Thyroid gland (tissue), 4 donors: ENCODE data around the gene RNF175. TPM values are rescaled to one million over a fixed set of nuclear protein-coding genes. Genes with fewer than 3 reads are reported as not detected.

ENCODE experiments used
- DNase-seq, 2 donors: peaks; one replicate each; pipeline ENCODE4 v3.0.0-alpha.2; 2019
- H3K27ac ChIP-seq, 3 donors: fragments of 200-600 bp; sonication (generic); 1 replicate in 2 of 3; 2 replicates in 1 of 3; pipeline ENCODE4 v1.5.1; 2016 to 2019; ENCODE audit warnings: mild to moderate bottlenecking in 1 of 3, moderate library complexity in 1 of 3
- H3K27me3 ChIP-seq: fragments of 200-600 bp; sonication (generic); one replicate; pipeline ENCODE4 v1.5.1; 2019
- H3K36me3 ChIP-seq, 2 donors: fragments of 200-600 bp; sonication (generic); one replicate each; pipeline ENCODE4 v1.5.1; 2016 to 2019
- H3K4me1 ChIP-seq, 2 donors: fragments of 200-600 bp; sonication (generic); one replicate each; pipeline ENCODE4 v1.5.1; 2017 to 2019
- H3K4me3 ChIP-seq, 3 donors: fragments of 200-600 bp; sonication (generic); replicated peaks in 1 of 3; 1 replicate in 2 of 3; 2 replicates in 1 of 3; pipeline ENCODE4 v1.5.1; 2016; ENCODE audit warnings: mild to moderate bottlenecking in 1 of 3
- H3K9me3 ChIP-seq: fragments of 200-600 bp; sonication (generic); one replicate; pipeline ENCODE4 v1.5.1; 2017
- CTCF ChIP-seq, 6 experiments: fragments of 200-600 bp in 3 of 6; fragments of 450-650 bp in 3 of 6; sonication (generic) in 3 of 6; IDR thresholded peaks; one replicate each; pipeline ENCODE4 v1.5.1; 2016 to 2019; ENCODE audit warnings: antibody characterized with exemption in 6 of 6, mild to moderate bottlenecking in 2 of 6, inconsistent platforms in 1 of 6, moderate library complexity in 1 of 6
- POLR2A ChIP-seq, 2 donors: fragments of 450-650 bp; IDR thresholded peaks; one replicate each; pipeline ENCODE4 v1.6.1; 2017; ENCODE audit warnings: antibody characterized with exemption in 2 of 2, mild to moderate bottlenecking in 2 of 2, moderate library complexity in 1 of 2
- WGBS, 2 donors: methylation state at CpG; one replicate each; pipeline ENCODE4 v1.1.5; 2017; 5-methylcytosine and 5-hydroxymethylcytosine counted together
- intact Hi-C: fragments of 100-400 bp; cut with DNase I; formaldehyde crosslinking; loops from one replicate; pipeline ENCODE4 v1.15.1; 2023
- total RNA-seq, 4 donors: library from RNA; depleted of rRNA; stranded (reverse); fragments of >200 nt; gene quantifications; one replicate each; pipeline ENCODE4 v1.2.3, GENCODE V29; 2016

RNF175 gene
- total RNA-seq, 4 donors from 2014 or later, result 3.4 TPM; not detected in 3

- intact Hi-C loops, result no loop called here
Observed at GRCh38 chr4:153735906-153736461, 23.8 kb downstream of the RNF175 start.

GRCh38 chr4:153733751-153734448, 25.9 kb downstream of the RNF175 start:
- no peaks in the 10 kb centered on the region for H3K36me3 ChIP-seq
- intact Hi-C loops, result no loop called here
- no peak overlapping the region for H3K4me3 ChIP-seq
- TF ChIP-seq POLR2A (IDR thresholded peaks at IDR 0.05) (no peak), CTCF (IDR thresholded peaks at IDR 0.05) (no peak)
- DNase-seq, result no peak
- no peaks in the 10 kb centered on the region for H3K4me1 ChIP-seq
- no peaks in the 10 kb centered on the region for H3K27me3 ChIP-seq
- WGBS, 2 donors, result 82 to 84% methylated on average over 4 of the region's 4 CpGs
- H3K27ac ChIP-seq, result no peak overlapping the region
- H3K9me3 ChIP-seq, result no peaks in the 10 kb centered on the region

More at GRCh38 chr4:153735906-153736461, 23.8 kb downstream of the RNF175 start:
- no peaks in the 10 kb centered on the region for H3K4me1 ChIP-seq
- no peak for TF ChIP-seq CTCF (IDR thresholded peaks at IDR 0.05)
- no peak for TF ChIP-seq POLR2A (IDR thresholded peaks at IDR 0.05)
- no peak overlapping the region for H3K27ac ChIP-seq
- no peaks in the 10 kb centered on the region for H3K9me3 ChIP-seq
- no peaks in the 10 kb centered on the region for H3K36me3 ChIP-seq
- no peak overlapping the region for H3K4me3 ChIP-seq
- no peak for DNase-seq
- H3K27me3 ChIP-seq, result no peaks in the 10 kb centered on the region

- no peak overlapping the region for H3K27ac ChIP-seq
- intact Hi-C loops, result no loop called here
- no peak overlapping the region for H3K4me3 ChIP-seq
- no peaks in the 10 kb centered on the region for H3K4me1 ChIP-seq
- no peak for DNase-seq
- no peak for TF ChIP-seq CTCF (IDR thresholded peaks at IDR 0.05)
- TF ChIP-seq POLR2A (IDR thresholded peaks at IDR 0.05), result no peak
- no peaks in the 10 kb centered on the region for H3K36me3 ChIP-seq
- no peaks in the 10 kb centered on the region for H3K9me3 ChIP-seq
- 60 to 77% methylated on average over 3 of the region's 3 CpGs for WGBS, 2 donors
- no peaks in the 10 kb centered on the region for H3K27me3 ChIP-seq
Observed at GRCh38 chr4:153731239-153731638, 28.6 kb downstream of the RNF175 start.

- no peak for DNase-seq
- intact Hi-C loops, result no loop called here
- Histone ChIP-seq H3K27me3 (no peaks in the 10 kb centered on the region), H3K27ac (no peak overlapping the region), H3K4me1 (no peaks in the 10 kb centered on the region), H3K9me3 (no peaks in the 10 kb centered on the region), H3K36me3 (no peaks in the 10 kb centered on the region), H3K4me3 (no peak overlapping the region)
- 89 to 91% methylated on average over 2 of the region's 2 CpGs for WGBS, 2 donors
- TF ChIP-seq POLR2A (IDR thresholded peaks at IDR 0.05), result no peak
- no peak for TF ChIP-seq CTCF (IDR thresholded peaks at IDR 0.05)
Observed at GRCh38 chr4:153729895-153730294, 29.9 kb downstream of the RNF175 start.

GRCh38 chr4:153728660-153729059, 31.2 kb downstream of the RNF175 start:
- WGBS, 2 donors, result 75 to 83% methylated on average over 4 of the region's 4 CpGs
- TF ChIP-seq POLR2A (IDR thresholded peaks at IDR 0.05) (no peak), CTCF (IDR thresholded peaks at IDR 0.05) (no peak)
- no peak overlapping the region for H3K27ac ChIP-seq
- H3K27me3 ChIP-seq, result no peaks in the 10 kb centered on the region
- no peaks in the 10 kb centered on the region for H3K4me1 ChIP-seq
- no peak overlapping the region for H3K4me3 ChIP-seq
- DNase-seq, result no peak
- H3K36me3 ChIP-seq, result no peaks in the 10 kb centered on the region
- intact Hi-C loops, result no loop called here
- H3K9me3 ChIP-seq, result no peaks in the 10 kb centered on the region
